Measurements from ENCODE around the gene FAM117B.

- TF ChIP-seq ASH2L (IDR thresholded peaks at IDR 0.05; ENCODE audit: low read length) = no peak
- no peak for TF ChIP-seq EZH2 (IDR thresholded peaks at IDR 0.05; ENCODE audit: low read depth, low read length, severe bottlenecking)
- TF ChIP-seq, protein P1, sequence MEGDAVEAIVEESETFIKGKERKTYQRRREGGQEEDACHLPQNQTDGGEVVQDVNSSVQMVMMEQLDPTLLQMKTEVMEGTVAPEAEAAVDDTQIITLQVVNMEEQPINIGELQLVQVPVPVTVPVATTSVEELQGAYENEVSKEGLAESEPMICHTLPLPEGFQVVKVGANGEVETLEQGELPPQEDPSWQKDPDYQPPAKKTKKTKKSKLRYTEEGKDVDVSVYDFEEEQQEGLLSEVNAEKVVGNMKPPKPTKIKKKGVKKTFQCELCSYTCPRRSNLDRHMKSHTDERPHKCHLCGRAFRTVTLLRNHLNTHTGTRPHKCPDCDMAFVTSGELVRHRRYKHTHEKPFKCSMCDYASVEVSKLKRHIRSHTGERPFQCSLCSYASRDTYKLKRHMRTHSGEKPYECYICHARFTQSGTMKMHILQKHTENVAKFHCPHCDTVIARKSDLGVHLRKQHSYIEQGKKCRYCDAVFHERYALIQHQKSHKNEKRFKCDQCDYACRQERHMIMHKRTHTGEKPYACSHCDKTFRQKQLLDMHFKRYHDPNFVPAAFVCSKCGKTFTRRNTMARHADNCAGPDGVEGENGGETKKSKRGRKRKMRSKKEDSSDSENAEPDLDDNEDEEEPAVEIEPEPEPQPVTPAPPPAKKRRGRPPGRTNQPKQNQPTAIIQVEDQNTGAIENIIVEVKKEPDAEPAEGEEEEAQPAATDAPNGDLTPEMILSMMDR (IDR thresholded peaks at IDR 0.05; ENCODE audit: control extremely low read depth in 1 of 3, insufficient read depth in 1 of 3, low read depth in 1 of 3, low read length in 3 of 3) = no peak
- TF ChIP-seq RAD21 (IDR thresholded peaks at IDR 0.05 in 1 of 2, conservative IDR thresholded peaks at IDR 0.05 in 1 of 2; ENCODE audit: low read depth in 2 of 2, low read length in 2 of 2) = no peak
- no peak for TF ChIP-seq POLR2AphosphoS5 (IDR thresholded peaks at IDR 0.05; ENCODE audit: low read depth, low read length)
- no peak for TF ChIP-seq ZNF274 (IDR thresholded peaks at IDR 0.05; ENCODE audit: borderline replicate concordance, extremely low read depth, low read length)
- no peak for TF ChIP-seq PHF8 (conservative IDR thresholded peaks at IDR 0.05; ENCODE audit: low read depth, low read length)
- no peak for TF ChIP-seq SUZ12 (IDR thresholded peaks at IDR 0.05; ENCODE audit: low read length)
- no peak for TF ChIP-seq TAF1 (IDR thresholded peaks at IDR 0.05; ENCODE audit: low read depth, low read length)
- TF ChIP-seq JUND (IDR thresholded peaks at IDR 0.05; ENCODE audit: low read length) = no peak
- no peak for TF ChIP-seq POLR2A (IDR thresholded peaks at IDR 0.05; ENCODE audit: control extremely low read depth in 1 of 2, low read depth in 2 of 2, low read length in 2 of 2)
- TF ChIP-seq SP1 (IDR thresholded peaks at IDR 0.05; ENCODE audit: low read depth, low read length) = no peak
- no peak for TF ChIP-seq SIX5 (IDR thresholded peaks at IDR 0.05; ENCODE audit: low read depth, low read length)
- TF ChIP-seq MAX (IDR thresholded peaks at IDR 0.05) = no peak
Measured at GRCh38 chr2:202771336-202771735, 136.6 kb downstream of the FAM117B start.

Measured in H1 (cell line).